DOHH2 (cell line): ENCODE data around the gene EIF5AL1.

Source experiments
- H3F3A ChIP-seq: fragments of 200-600 bp; sonication (generic), shearing (Covaris generic); 2 replicates; pipeline ENCODE4 v1.6.0; 2016; ENCODE audit warnings: antibody characterized with exemption, mild to moderate bottlenecking; ENCODE audit not compliant: control insufficient read depth, insufficient read depth
- H3K27ac ChIP-seq: fragments of 200-600 bp; sonication (generic); 2 replicates; pipeline ENCODE4 v1.5.1; 2014; ENCODE audit warnings: low read depth, mild to moderate bottlenecking, low read length, moderate library complexity
- H3K27me3 ChIP-seq: fragments of 200-600 bp; sonication (generic); 2 replicates; pipeline ENCODE4 v1.6.1; 2014; ENCODE audit warnings: mild to moderate bottlenecking, low read length, mixed read lengths; ENCODE audit not compliant: control insufficient read depth
- H3K36me3 ChIP-seq: fragments of 200-600 bp; sonication (generic); 2 replicates; pipeline ENCODE4 v1.6.1; 2014; ENCODE audit warnings: mild to moderate bottlenecking, low read length, moderate library complexity, mixed read lengths; ENCODE audit not compliant: control insufficient read depth
- H3K4me1 ChIP-seq: fragments of 200-600 bp; sonication (generic); 2 replicates; pipeline ENCODE4 v1.6.1; 2014; ENCODE audit warnings: mild to moderate bottlenecking, low read length, mixed read lengths; ENCODE audit not compliant: control insufficient read depth
- H3K4me2 ChIP-seq: fragments of 200-600 bp; sonication (generic); 2 replicates; pipeline ENCODE4 v1.6.0; 2014; ENCODE audit warnings: mild to moderate bottlenecking, low read length, moderate library complexity
- H3K4me3 ChIP-seq: fragments of 200-600 bp; sonication (generic); 2 replicates; pipeline ENCODE4 v1.5.1; 2014; ENCODE audit warnings: mild to moderate bottlenecking, low read length, mixed read lengths
- H3K79me2 ChIP-seq: fragments of 200-600 bp; sonication (generic); 2 replicates; pipeline ENCODE4 v1.6.1; 2014; ENCODE audit warnings: mild to moderate bottlenecking, low read length, mixed read lengths; ENCODE audit not compliant: control insufficient read depth
- H3K9me2 ChIP-seq: fragments of 200-600 bp; sonication (generic); replicated peaks from 2 replicates; pipeline ENCODE4 v1.6.1; 2014; ENCODE audit warnings: mild to moderate bottlenecking, low read length, mixed read lengths; ENCODE audit not compliant: control insufficient read depth
- H3K9me3 ChIP-seq: fragments of 200-600 bp; sonication (generic); 2 replicates; pipeline ENCODE4 v1.6.1; 2014; ENCODE audit warnings: antibody characterized with exemption, low read length, mixed read lengths; ENCODE audit not compliant: control insufficient read depth, insufficient read depth
- H4K20me1 ChIP-seq: fragments of 200-600 bp; sonication (generic); 2 replicates; pipeline ENCODE4 v1.6.0; 2014; ENCODE audit warnings: low read depth, mild to moderate bottlenecking, antibody characterized with exemption, low read length, moderate library complexity; ENCODE audit not compliant: control insufficient read depth, insufficient read depth
- CTCF ChIP-seq: fragments of 200-600 bp; sonication (generic); IDR thresholded peaks from one replicate; pipeline ENCODE4 v1.5.1; 2014; ENCODE audit warnings: antibody characterized with exemption, mild to moderate bottlenecking, low read depth, low read length; ENCODE audit not compliant: poor library complexity, severe bottlenecking
- EZH2phosphoT487 ChIP-seq: fragments of 200-600 bp; sonication (generic); IDR thresholded peaks from 2 replicates; pipeline ENCODE4 v1.6.1; 2017; ENCODE audit warnings: borderline replicate concordance, mild to moderate bottlenecking, antibody characterized with exemption, low read length, moderate library complexity, mixed read lengths

EIF5AL1 gene

GRCh38 chr10:79477456-79477855, 34.9 kb upstream of the EIF5AL1 start:
- no peak overlapping the region for H3K4me2 ChIP-seq
- no peaks in the 10 kb centered on the region for H3F3A ChIP-seq
- TF ChIP-seq EZH2phosphoT487 (no peak), CTCF (no peak)
- no peaks in the 10 kb centered on the region for H3K9me3 ChIP-seq
- H4K20me1 ChIP-seq, result no peaks in the 10 kb centered on the region
- H3K9me2 ChIP-seq, result no peaks in the 10 kb centered on the region
- H3K27me3 ChIP-seq, result peaks cover 11% of the 10 kb centered on the region; the same call in 1 of the 2 replicates
- no peaks in the 10 kb centered on the region for H3K4me1 ChIP-seq
- H3K4me3 ChIP-seq, result no peak overlapping the region
- no peak overlapping the region for H3K27ac ChIP-seq
- no peaks in the 10 kb centered on the region for H3K79me2 ChIP-seq
- no peaks in the 10 kb centered on the region for H3K36me3 ChIP-seq

DNA sequence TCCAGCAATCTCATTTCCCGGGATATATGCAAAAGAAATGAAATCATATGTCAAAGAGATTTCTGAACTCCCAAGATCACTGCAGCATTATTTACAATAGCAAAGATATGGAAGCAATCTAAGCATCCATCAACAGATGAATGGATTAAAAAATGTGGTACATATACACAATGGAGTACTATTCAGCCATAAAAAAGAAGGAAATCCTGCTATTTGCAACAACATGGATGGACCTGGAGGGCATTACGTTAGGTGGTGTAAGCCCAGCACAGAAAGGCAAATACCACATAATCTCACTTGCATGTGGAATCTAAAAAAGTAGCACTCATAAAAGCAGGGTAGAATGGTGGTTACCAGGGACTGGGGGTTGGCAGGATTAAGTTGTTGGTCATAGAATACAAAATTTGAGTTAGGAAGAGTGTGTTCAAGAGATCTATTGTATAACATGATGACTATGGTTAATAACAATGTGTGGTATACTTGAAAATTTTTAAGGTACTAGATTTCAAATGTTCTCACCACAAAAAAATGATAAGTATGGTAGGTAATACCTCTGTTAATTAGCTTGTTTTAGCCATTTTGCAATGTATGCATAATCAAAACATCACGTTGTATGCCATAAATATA, 32.9 kb upstream of the EIF5AL1 start:
- no peak for TF ChIP-seq EZH2phosphoT487
- TF ChIP-seq CTCF, result no peak
- Histone ChIP-seq H3K4me1 (no peaks in the 10 kb centered on the region), H4K20me1 (no peaks in the 10 kb centered on the region), H3K4me3 (no peak overlapping the region), H3K4me2 (no peak overlapping the region), H3K9me3 (no peaks in the 10 kb centered on the region), H3K36me3 (no peaks in the 10 kb centered on the region), H3K27me3 (peaks cover 11% of the 10 kb centered on the region; the same call in 1 of the 2 replicates), H3K27ac (no peak overlapping the region), H3K79me2 (no peaks in the 10 kb centered on the region), H3K9me2 (no peaks in the 10 kb centered on the region), H3F3A (no peaks in the 10 kb centered on the region)

DNA sequence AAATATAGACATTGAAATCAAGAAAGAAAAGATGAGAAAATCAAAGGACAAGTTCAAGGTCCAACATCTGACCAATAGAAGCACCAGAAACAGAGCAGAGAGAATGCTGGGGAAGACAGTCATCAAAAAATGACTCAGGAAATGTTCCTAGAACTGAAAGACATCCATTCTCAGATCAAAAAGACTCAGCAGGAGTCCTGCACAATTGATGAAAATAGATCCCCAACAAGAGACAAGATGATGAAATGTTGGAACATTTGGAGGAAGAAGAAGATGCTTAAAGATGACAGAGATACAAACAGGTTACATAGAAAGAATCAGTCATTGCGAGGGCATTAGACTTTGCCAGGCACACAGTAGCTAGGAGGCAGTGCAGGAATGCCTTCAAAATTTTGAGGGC, 30.0 kb upstream of the EIF5AL1 start:
- Histone ChIP-seq H3K36me3 (no peaks in the 10 kb centered on the region), H3F3A (no peaks in the 10 kb centered on the region), H3K4me1 (no peaks in the 10 kb centered on the region), H3K27me3 (peaks cover 6% of the 10 kb centered on the region; the same call in 1 of the 2 replicates), H4K20me1 (no peaks in the 10 kb centered on the region), H3K4me2 (no peak overlapping the region), H3K27ac (no peak overlapping the region), H3K9me2 (no peaks in the 10 kb centered on the region), H3K79me2 (no peaks in the 10 kb centered on the region), H3K4me3 (no peak overlapping the region), H3K9me3 (no peaks in the 10 kb centered on the region)
- no peak for TF ChIP-seq EZH2phosphoT487

- H3K4me3 ChIP-seq, result no peak overlapping the region
- TF ChIP-seq EZH2phosphoT487 (no peak), CTCF (no peak)
Observed at GRCh38 chr10:79482741-79483140, 29.6 kb upstream of the EIF5AL1 start.

More at GRCh38 chr10:79482741-79483140, 29.6 kb upstream of the EIF5AL1 start:
- peaks cover 6% of the 10 kb centered on the region; the same call in 1 of the 2 replicates for H3K27me3 ChIP-seq
- no peak overlapping the region for H3K27ac ChIP-seq
- no peaks in the 10 kb centered on the region for H3K9me2 ChIP-seq
- no peaks in the 10 kb centered on the region for H3K9me3 ChIP-seq
- H3F3A ChIP-seq, result no peaks in the 10 kb centered on the region
- H3K4me2 ChIP-seq, result no peak overlapping the region
- H3K36me3 ChIP-seq, result no peaks in the 10 kb centered on the region
- H3K79me2 ChIP-seq, result no peaks in the 10 kb centered on the region
- no peaks in the 10 kb centered on the region for H3K4me1 ChIP-seq
- H4K20me1 ChIP-seq, result no peaks in the 10 kb centered on the region
